HCT116 (cell line): Measurements from ENCODE around the gene PFKFB3. TPM values are rescaled to one million over a fixed set of nuclear protein-coding genes. Genes with fewer than 3 reads are reported as not detected.
A peak's percentile ranks its signal among the peaks of the same experiment; 100 is the strongest.

Source experiments
- ATAC-seq: fragments of 200-7000 bp; cut with Tn5 transposase; 2 replicates; pipeline ENCODE4 v1.9.1; 2020; ENCODE audit warnings: mild to moderate bottlenecking, moderate library complexity
- BruUV-seq: library from RNA; stranded (reverse); fragments of 400-500 nt; replicated peaks from 2 replicates; lab custom pipeline; 2021; lab: Mats Ljungman, UMichigan
- CTCF ChIA-PET: fragments of 300-600 bp; sonication (Branson Sonifier 250); formaldehyde crosslinking; loops from one replicate; lab custom pipeline; 2021; ENCODE audit warnings: antibody characterized with exemption; lab: Charles Lee
- POLR2A ChIA-PET: fragments of 300-600, 350-600 bp; sonication (Branson Sonifier 250); formaldehyde crosslinking; loops from one replicate; lab custom pipeline; 2021; ENCODE audit warnings: antibody characterized with exemption; lab: Charles Lee
- RAD21 ChIA-PET, 2 experiments: fragments of 300-600 bp; sonication (Branson Sonifier 250); formaldehyde crosslinking; loops; one replicate each; lab custom pipeline; 2023; ENCODE audit warnings: low total read pairs in 2 of 2; ENCODE audit not compliant: uncharacterized antibody in 2 of 2, unreplicated experiment in 2 of 2, low non-redundant PET in 1 of 2; lab: Charles Lee
- DNase-seq: peaks from one replicate; pipeline ENCODE4 v3.0.0-alpha.2; 2010; ENCODE audit warnings: low read depth, low spot score
- H2AFZ ChIP-seq: fragments of 200-600 bp; shearing (Covaris generic), sonication (generic); 2 replicates; pipeline ENCODE4 v1.6.1; 2017; ENCODE audit warnings: low read depth, mixed run types, mixed read lengths, antibody characterized with exemption, low read length; ENCODE audit not compliant: poor library complexity, severe bottlenecking
- H3K27ac ChIP-seq: 2 replicates; pipeline ENCODE4 v1.5.1; 2012; ENCODE audit warnings: low read depth, low read length
- H3K27me3 ChIP-seq: fragments of 200-600 bp; sonication (generic); 2 replicates; pipeline ENCODE4 v1.6.1; 2016; ENCODE audit warnings: mixed run types, low read length, mixed read lengths; ENCODE audit not compliant: insufficient read depth
- H3K36me3 ChIP-seq, 2 experiments: fragments of 200-500 bp in 1 of 2; fragments of 200-600 bp in 1 of 2; sonication (Bioruptor generic) in 1 of 2; sonication (generic) in 1 of 2; 2 replicates each; pipeline versions ENCODE4 v1.5.1 to v1.6.1; 2014 to 2016; ENCODE audit warnings: low read length in 2 of 2, inconsistent platforms in 1 of 2, mixed read lengths in 1 of 2, mixed run types in 1 of 2; ENCODE audit not compliant: insufficient read depth in 2 of 2, control insufficient read depth in 1 of 2
- H3K4me1 ChIP-seq, 2 experiments: fragments of 200-600 bp in 1 of 2; sonication (generic) in 1 of 2; 2 replicates each; pipeline versions ENCODE4 v1.5.1 to v1.6.1; 2012 to 2017; ENCODE audit warnings: low read length in 2 of 2, inconsistent platforms in 1 of 2, mild to moderate bottlenecking in 1 of 2, mixed read lengths in 1 of 2, mixed run types in 1 of 2, moderate library complexity in 1 of 2; ENCODE audit not compliant: insufficient read depth in 2 of 2, control insufficient read depth in 1 of 2
- H3K4me2 ChIP-seq: fragments of 200-600 bp; sonication (generic); 2 replicates; pipeline ENCODE4 v1.6.1; 2017; ENCODE audit warnings: mixed run types, low read length, mixed read lengths
- H3K4me3 ChIP-seq, 2 experiments: fragments of 200-600 bp in 1 of 2; sonication (generic) in 1 of 2; replicated peaks in 1 of 2; 2 replicates each; pipeline ENCODE4 v1.5.1; 2011 to 2016; ENCODE audit warnings: low read length in 2 of 2, control low read depth in 1 of 2, low read depth in 1 of 2, mild to moderate bottlenecking in 1 of 2, mixed read lengths in 1 of 2, mixed run types in 1 of 2
- H3K79me2 ChIP-seq: fragments of 200-600 bp; sonication (generic); 2 replicates; pipeline ENCODE4 v1.6.1; 2017; ENCODE audit warnings: mild to moderate bottlenecking, mixed run types, low read length, moderate library complexity, mixed read lengths; ENCODE audit not compliant: insufficient read depth
- H3K9ac ChIP-seq: fragments of 200-600 bp; sonication (generic); 2 replicates; pipeline ENCODE4 v1.6.1; 2016; ENCODE audit warnings: low read length, mixed read lengths
- H3K9me2 ChIP-seq: fragments of 200-600 bp; sonication (generic), shearing (Covaris generic); 2 replicates; pipeline ENCODE4 v1.6.1; 2017; ENCODE audit warnings: mixed run types, mild to moderate bottlenecking, moderate library complexity; ENCODE audit not compliant: insufficient read depth
- H3K9me3 ChIP-seq, 2 experiments: fragments of 200-500 bp in 1 of 2; fragments of 200-600 bp in 1 of 2; sonication (Bioruptor generic) in 1 of 2; sonication (generic) in 1 of 2; 2 replicates each; pipeline ENCODE4 v1.6.1; 2014 to 2017; ENCODE audit warnings: low read length in 2 of 2, mixed read lengths in 2 of 2, inconsistent platforms in 1 of 2, low read depth in 1 of 2, mild to moderate bottlenecking in 1 of 2, mixed run types in 1 of 2, moderate library complexity in 1 of 2; ENCODE audit not compliant: control insufficient read depth in 1 of 2, insufficient read depth in 1 of 2
- H4K20me1 ChIP-seq: fragments of 200-600 bp; sonication (generic), shearing (Covaris generic); 2 replicates; pipeline ENCODE4 v1.6.1; 2017; ENCODE audit warnings: mixed run types, mild to moderate bottlenecking, moderate library complexity; ENCODE audit not compliant: insufficient read depth
- CBX3 ChIP-seq: IDR thresholded peaks from 2 replicates; pipeline ENCODE4 v1.6.1; 2012; ENCODE audit warnings: low read depth
- CEBPB ChIP-seq: IDR thresholded peaks from 2 replicates; pipeline ENCODE4 v1.6.1; 2012; ENCODE audit warnings: low read depth
- ELF1 ChIP-seq: IDR thresholded peaks from 2 replicates; pipeline ENCODE4 v1.6.1; 2012; ENCODE audit warnings: low read depth, borderline replicate concordance
- EZH2 ChIP-seq: fragments of 200-600 bp; sonication (generic); IDR thresholded peaks from 2 replicates; pipeline ENCODE4 v1.6.1; 2017; ENCODE audit warnings: antibody characterized with exemption, mixed run types
- FOSL1 ChIP-seq: IDR thresholded peaks from 2 replicates; pipeline ENCODE4 v1.6.1; 2012; ENCODE audit warnings: low read depth
- JUND ChIP-seq: IDR thresholded peaks from 2 replicates; pipeline ENCODE4 v1.6.1; 2012
- MAX ChIP-seq: IDR thresholded peaks from 2 replicates; pipeline ENCODE4 v1.6.1; 2012
- POLR2AphosphoS5 ChIP-seq: IDR thresholded peaks from 2 replicates; pipeline ENCODE4 v1.6.1; 2011; ENCODE audit warnings: mild to moderate bottlenecking, low read depth, low read length, moderate library complexity
- RAD21 ChIP-seq: IDR thresholded peaks from 2 replicates; pipeline ENCODE4 v1.6.1; 2012; ENCODE audit warnings: low read depth, mild to moderate bottlenecking
- SIN3A ChIP-seq: IDR thresholded peaks from 2 replicates; pipeline ENCODE4 v1.6.1; 2012; ENCODE audit warnings: low read depth
- SP1 ChIP-seq: IDR thresholded peaks from 2 replicates; pipeline ENCODE4 v1.6.1; 2012; ENCODE audit warnings: low read depth
- YY1 ChIP-seq: IDR thresholded peaks from 2 replicates; pipeline ENCODE4 v1.6.1; 2011; ENCODE audit warnings: low read length, low read depth, moderate library complexity, mild to moderate bottlenecking; ENCODE audit not compliant: insufficient replicate concordance; ENCODE audit errors: extremely low read depth
- ZFX ChIP-seq: fragments of 450-650 bp; IDR thresholded peaks from 2 replicates; pipeline ENCODE4 v1.6.1; 2017
- ZNF274 ChIP-seq: fragments of 200-500 bp; sonication (Bioruptor generic); IDR thresholded peaks from 2 replicates; pipeline ENCODE4 v1.6.1; 2014; ENCODE audit warnings: mild to moderate bottlenecking, low read depth, low read length, inconsistent platforms
- intact Hi-C: fragments of 100-400 bp; cut with micrococcal nuclease; formaldehyde crosslinking; loops from 2 replicates; pipeline ENCODE4 v1.10.0; 2022
- total RNA-seq: library from RNA; stranded (reverse); gene quantifications from one replicate; pipeline ENCODE4 v1.2.1, GENCODE V29; 2021; ENCODE audit not compliant: unreplicated experiment

PFKFB3 gene
- total RNA-seq, 1 experiment from 2014 or later = 50.8 TPM

DNA sequence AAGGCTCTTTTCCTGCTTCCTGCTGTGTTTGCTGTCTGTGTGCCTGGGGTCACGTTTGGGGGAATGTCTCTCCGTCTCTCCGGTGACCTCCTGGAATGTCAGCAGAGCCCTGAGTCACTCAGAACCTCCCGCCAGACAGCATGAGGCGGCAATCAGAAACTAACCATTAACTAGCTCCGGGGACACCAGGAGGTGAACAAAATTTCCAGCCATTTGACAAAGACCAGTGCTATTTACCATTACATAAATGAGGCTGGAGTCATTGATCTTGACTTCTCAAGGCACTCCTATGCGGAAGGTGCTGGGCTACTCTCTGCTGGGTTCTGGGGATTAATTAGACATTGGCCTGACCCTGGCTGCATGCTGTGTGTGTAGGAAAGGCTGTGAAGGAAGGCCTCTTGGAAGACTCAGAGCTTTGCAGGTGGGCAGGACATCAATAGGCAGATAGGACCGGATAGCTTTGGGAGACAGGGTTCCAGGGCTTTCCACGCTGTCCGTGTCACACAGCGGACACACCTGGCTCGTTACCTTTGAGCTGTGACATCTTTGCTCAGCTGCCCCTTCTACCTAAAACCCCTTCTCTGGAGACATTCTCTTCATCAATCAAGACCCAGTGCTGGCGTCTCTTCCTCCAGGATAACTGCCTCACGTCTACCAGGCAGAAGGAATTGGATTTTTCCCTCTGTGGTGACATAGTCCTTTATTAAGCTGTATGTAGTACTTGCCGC, 77.0 kb downstream of the PFKFB3 start:
- Histone ChIP-seq H3K27me3 (no peaks in the 10 kb centered on the region), H2AFZ (peak overlapping the region; percentile 28), H3K36me3 (no peaks in the 10 kb centered on the region), H3K79me2 (no peaks in the 10 kb centered on the region), H3K9ac (peak overlapping the region; percentile 44), H4K20me1 (no peaks in the 10 kb centered on the region), H3K4me3 (0 out of 4 replicates have a peak overlapping the region, but pooled peaks of 1 of the 2 experiments have one; percentile 1), H3K9me2 (no peaks in the 10 kb centered on the region), H3K4me1 (peaks cover 29 to 45% of the 10 kb centered on the region in 2 experiments), H3K9me3 (no peaks in the 10 kb centered on the region), H3K27ac (peak overlapping the region; percentile 63), H3K4me2 (peak overlapping the region; percentile 64)
- peak; percentile 62 for ATAC-seq
- no peak for TF ChIP-seq ZFX
- no peak for TF ChIP-seq ELF1
- peak; percentile 30; the same call in 1 of the 2 replicates for TF ChIP-seq RAD21
- no peak for TF ChIP-seq ZNF274
- TF ChIP-seq FOSL1 = peak; percentile 42; the same call in 1 of the 2 replicates
- TF ChIP-seq SIN3A = peak; percentile 49; the same call in 1 of the 2 replicates
- TF ChIP-seq CBX3 = peak; percentile 82
- TF ChIP-seq POLR2AphosphoS5 = peak; percentile 46; the same call in 1 of the 2 replicates
- peak; percentile 88 for TF ChIP-seq MAX
- peak; percentile 38 for TF ChIP-seq YY1
- peak; percentile 62 for TF ChIP-seq JUND
- TF ChIP-seq SP1 = peak; percentile 82
- peak; percentile 41; the same call in 1 of the 2 replicates for TF ChIP-seq CEBPB
- TF ChIP-seq EZH2 = no peak
- no TSS peak for BruUV-seq
- ChIA-PET RAD21 (no interaction called here), POLR2A (no interaction called here), CTCF (no interaction called here)
- DNase-seq = peak; percentile 61
- intact Hi-C loops = loop anchor here (5.0 kb wide), 1 partner anchor 1538 kb away; the partner anchor contains the start of gene TAF3
